GM12878 (cell line): Measurements from ENCODE around the gene HOXD3.

ENCODE experiments used
- ATF3 ChIP-seq: IDR thresholded peaks from 2 replicates; pipeline ENCODE4 v1.6.1; 2011; ENCODE audit warnings: low read depth, mild to moderate bottlenecking, low read length, moderate library complexity, borderline replicate concordance; ENCODE audit errors: extremely low read depth
- CBX3 ChIP-seq: fragments of 200-600 bp; sonication (generic); IDR thresholded peaks from 2 replicates; pipeline ENCODE4 v1.6.1; 2016; ENCODE audit warnings: low read depth, borderline replicate concordance
- CHD1 ChIP-seq: IDR thresholded peaks from 2 replicates; pipeline ENCODE4 v1.6.1; 2012; ENCODE audit warnings: low read depth, low read length, improper control_type of control experiment
- JUNB ChIP-seq: IDR thresholded peaks from 2 replicates; pipeline ENCODE4 v1.6.1; 2016; ENCODE audit warnings: antibody characterized with exemption, mild to moderate bottlenecking
- MXI1 ChIP-seq: fragments of 150-350 bp; IDR thresholded peaks from 2 replicates; pipeline ENCODE4 v1.6.1; 2011; ENCODE audit warnings: low read depth, mild to moderate bottlenecking, inconsistent platforms, low read length, improper control_type of control experiment
- NRF1 ChIP-seq: conservative IDR thresholded peaks from 2 replicates; pipeline ENCODE4 v1.6.1; 2011; ENCODE audit warnings: mild to moderate bottlenecking, low read depth, low read length, improper control_type of control experiment
- POLR2A ChIP-seq: IDR thresholded peaks from 2 replicates; pipeline ENCODE4 v1.6.1; 2011; ENCODE audit warnings: low read depth, mild to moderate bottlenecking, low read length
- RFX5 ChIP-seq: IDR thresholded peaks from 2 replicates; pipeline ENCODE4 v1.6.1; 2011; ENCODE audit warnings: low read depth, low read length, improper control_type of control experiment

- no peak for TF ChIP-seq CBX3
- no peak for TF ChIP-seq RFX5
- TF ChIP-seq JUNB = no peak
- TF ChIP-seq MXI1 = no peak
- no peak for TF ChIP-seq NRF1
- no peak for TF ChIP-seq POLR2A
- no peak for TF ChIP-seq CHD1
- no peak for TF ChIP-seq ATF3
Observed at GRCh38 chr2:176166272-176166671, 9.2 kb downstream of the HOXD3 start.
